Peyer's patch (tissue), 4 donors: ENCODE results near the gene TMEM248.

Experiments used
- POLR2A ChIP-seq, 2 donors: fragments of 450-650 bp; IDR thresholded peaks; one replicate each; pipeline ENCODE4 v1.5.1; 2017; ENCODE audit warnings: antibody characterized with exemption in 2 of 2, mild to moderate bottlenecking in 2 of 2, moderate library complexity in 2 of 2
- TF ChIP-seq, protein P1 (sequence below), 6 experiments: fragments of 450-650 bp in 4 of 6; fragments of 200-600 bp in 2 of 6; sonication (generic) in 1 of 6; IDR thresholded peaks; one replicate each; pipeline ENCODE4 v1.5.1; 2017 to 2019; ENCODE audit warnings: antibody characterized with exemption in 6 of 6, mild to moderate bottlenecking in 3 of 6, moderate library complexity in 1 of 6

- no peak for TF ChIP-seq POLR2A (IDR thresholded peaks at IDR 0.05)
- TF ChIP-seq, protein P1, sequence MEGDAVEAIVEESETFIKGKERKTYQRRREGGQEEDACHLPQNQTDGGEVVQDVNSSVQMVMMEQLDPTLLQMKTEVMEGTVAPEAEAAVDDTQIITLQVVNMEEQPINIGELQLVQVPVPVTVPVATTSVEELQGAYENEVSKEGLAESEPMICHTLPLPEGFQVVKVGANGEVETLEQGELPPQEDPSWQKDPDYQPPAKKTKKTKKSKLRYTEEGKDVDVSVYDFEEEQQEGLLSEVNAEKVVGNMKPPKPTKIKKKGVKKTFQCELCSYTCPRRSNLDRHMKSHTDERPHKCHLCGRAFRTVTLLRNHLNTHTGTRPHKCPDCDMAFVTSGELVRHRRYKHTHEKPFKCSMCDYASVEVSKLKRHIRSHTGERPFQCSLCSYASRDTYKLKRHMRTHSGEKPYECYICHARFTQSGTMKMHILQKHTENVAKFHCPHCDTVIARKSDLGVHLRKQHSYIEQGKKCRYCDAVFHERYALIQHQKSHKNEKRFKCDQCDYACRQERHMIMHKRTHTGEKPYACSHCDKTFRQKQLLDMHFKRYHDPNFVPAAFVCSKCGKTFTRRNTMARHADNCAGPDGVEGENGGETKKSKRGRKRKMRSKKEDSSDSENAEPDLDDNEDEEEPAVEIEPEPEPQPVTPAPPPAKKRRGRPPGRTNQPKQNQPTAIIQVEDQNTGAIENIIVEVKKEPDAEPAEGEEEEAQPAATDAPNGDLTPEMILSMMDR (IDR thresholded peaks at IDR 0.05) = no peak
These were observed 6.4 kb downstream of the TMEM248 start for GRCh38 chr7:66927348-66927948.
